HUES6 (cell line): ENCODE results near the gene DNAJC1.

Experiments used
- H3K27ac ChIP-seq: 2 replicates; pipeline ENCODE4 v1.7.0; 2013; ENCODE audit warnings: low read depth, mild to moderate bottlenecking, low read length, inconsistent platforms
- H3K27me3 ChIP-seq: 2 replicates; pipeline ENCODE4 v1.6.1; 2013; ENCODE audit warnings: low read length; ENCODE audit not compliant: control insufficient read depth, insufficient read depth
- H3K36me3 ChIP-seq: 2 replicates; pipeline ENCODE4 v1.6.1; 2013; ENCODE audit warnings: low read length; ENCODE audit not compliant: control insufficient read depth, insufficient read depth
- H3K4me1 ChIP-seq: 2 replicates; pipeline ENCODE4 v1.6.1; 2013; ENCODE audit warnings: low read length; ENCODE audit not compliant: control insufficient read depth, insufficient read depth
- H3K4me3 ChIP-seq: 2 replicates; pipeline ENCODE4 v1.5.1; 2013; ENCODE audit warnings: low read depth, low read length
- H3K9ac ChIP-seq: one replicate; pipeline ENCODE4 v1.6.1; 2013; ENCODE audit warnings: mild to moderate bottlenecking, low read length
- H3K9me3 ChIP-seq: 2 replicates; pipeline ENCODE4 v1.6.1; 2013; ENCODE audit warnings: low read depth, low read length; ENCODE audit not compliant: control insufficient read depth, insufficient read depth

Gene DNAJC1

GRCh38 chr10:21978191-21978862 lies 25.2 kb downstream of the DNAJC1 start:
- Histone ChIP-seq H3K4me3 (no peak overlapping the region), H3K27ac (peak overlapping the region; percentile 48; the same call in 1 of the 2 replicates), H3K36me3 (no peaks in the 10 kb centered on the region), H3K9me3 (no peaks in the 10 kb centered on the region), H3K27me3 (no peaks in the 10 kb centered on the region), H3K9ac (no peak overlapping the region), H3K4me1 (peaks cover 44% of the 10 kb centered on the region)

- H3K36me3 ChIP-seq = no peaks in the 10 kb centered on the region
- no peaks in the 10 kb centered on the region for H3K9me3 ChIP-seq
- peaks cover 41% of the 10 kb centered on the region for H3K4me1 ChIP-seq
- peak overlapping the region; percentile 1 for H3K9ac ChIP-seq
- H3K27me3 ChIP-seq = no peaks in the 10 kb centered on the region
- peak overlapping the region; percentile 30; the same call in 1 of the 2 replicates for H3K4me3 ChIP-seq
- peak overlapping the region; percentile 63 for H3K27ac ChIP-seq
Observed at GRCh38 chr10:21976739-21977138, 26.8 kb downstream of the DNAJC1 start.

GRCh38 chr10:21976280-21976679 lies 27.2 kb downstream of the DNAJC1 start:
- Histone ChIP-seq H3K4me3 (peak overlapping the region; percentile 30; the same call in 1 of the 2 replicates), H3K36me3 (no peaks in the 10 kb centered on the region), H3K27ac (peak overlapping the region; percentile 63), H3K9me3 (no peaks in the 10 kb centered on the region), H3K9ac (peak overlapping the region; percentile 1), H3K27me3 (no peaks in the 10 kb centered on the region), H3K4me1 (peaks cover 37% of the 10 kb centered on the region)

DNA sequence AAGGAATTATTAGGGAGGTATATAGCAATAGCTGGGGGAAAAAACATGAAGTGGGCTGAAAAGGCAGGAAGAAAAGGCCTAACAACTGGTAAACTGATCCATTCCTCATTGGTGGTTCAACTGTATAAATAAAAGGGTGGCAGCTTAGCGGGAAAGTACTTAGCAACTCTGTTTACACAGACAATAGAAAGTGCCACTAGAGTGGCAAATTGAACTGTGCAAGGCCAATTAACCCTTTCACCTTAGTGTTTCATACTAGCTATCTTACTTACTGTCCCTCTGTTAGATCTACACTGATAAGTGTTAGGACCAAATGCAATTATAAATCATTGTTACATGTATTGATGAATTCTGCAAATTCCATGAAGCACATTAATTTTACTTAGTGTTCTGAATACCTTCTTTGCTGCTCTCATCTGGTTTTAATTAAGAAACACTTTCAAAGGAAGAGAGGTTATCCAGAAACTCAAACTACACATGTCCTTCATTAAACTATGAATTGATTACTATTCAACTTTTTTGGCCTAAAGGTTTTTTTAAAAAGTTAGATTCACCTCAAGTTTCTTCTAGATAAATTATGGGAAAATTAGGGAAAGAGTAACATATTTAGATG lies 28.0 kb downstream of the DNAJC1 start:
- Histone ChIP-seq H3K4me3 (no peak overlapping the region), H3K9ac (no peak overlapping the region), H3K27me3 (no peaks in the 10 kb centered on the region), H3K4me1 (peaks cover 37% of the 10 kb centered on the region), H3K36me3 (no peaks in the 10 kb centered on the region), H3K27ac (no peak overlapping the region), H3K9me3 (no peaks in the 10 kb centered on the region)

- Histone ChIP-seq H3K36me3 (no peaks in the 10 kb centered on the region), H3K27me3 (no peaks in the 10 kb centered on the region), H3K9ac (no peak overlapping the region), H3K27ac (no peak overlapping the region), H3K4me1 (peaks cover 23% of the 10 kb centered on the region), H3K9me3 (no peaks in the 10 kb centered on the region), H3K4me3 (no peak overlapping the region)
Observed at GRCh38 chr10:21972584-21972983, 30.9 kb downstream of the DNAJC1 start.

GRCh38 chr10:21969326-21970287 lies 33.9 kb downstream of the DNAJC1 start:
- H3K27me3 ChIP-seq = no peaks in the 10 kb centered on the region
- no peak overlapping the region for H3K27ac ChIP-seq
- no peak overlapping the region for H3K9ac ChIP-seq
- H3K36me3 ChIP-seq = no peaks in the 10 kb centered on the region
- no peaks in the 10 kb centered on the region for H3K4me1 ChIP-seq
- H3K9me3 ChIP-seq = no peaks in the 10 kb centered on the region
- H3K4me3 ChIP-seq = no peak overlapping the region

DNA sequence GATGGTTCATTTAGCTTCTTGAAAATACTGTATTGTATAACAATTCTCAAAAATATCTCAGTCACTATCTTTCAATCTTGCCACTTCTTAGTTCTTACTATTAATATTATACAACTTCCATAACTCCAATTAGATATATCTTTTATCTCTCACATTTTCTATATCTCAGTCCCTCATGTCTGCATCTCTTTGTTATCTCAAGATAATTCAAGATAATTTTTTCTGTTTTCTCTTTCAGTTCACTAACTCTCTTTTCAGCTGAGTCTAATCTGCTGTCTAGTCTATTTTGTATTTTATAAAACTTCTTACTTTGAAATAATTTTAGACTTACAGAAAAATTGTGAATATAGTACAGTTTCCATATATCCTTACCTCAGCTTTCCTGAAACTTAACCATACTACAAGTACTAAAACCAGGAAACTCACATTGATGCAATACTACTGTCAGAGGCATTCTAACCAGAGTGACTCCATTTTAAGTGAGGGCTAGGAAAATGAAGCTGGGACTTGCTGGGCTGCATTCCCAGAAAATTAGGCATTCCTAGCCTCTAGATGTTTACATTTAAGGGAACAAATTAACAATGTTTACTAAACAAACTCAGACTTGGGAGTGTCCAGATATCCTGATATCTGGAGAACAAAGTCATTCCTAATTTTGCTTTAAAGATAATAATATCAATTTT lies 38.4 kb downstream of the DNAJC1 start:
- Histone ChIP-seq H3K4me3 (no peak overlapping the region), H3K27me3 (no peaks in the 10 kb centered on the region), H3K36me3 (no peaks in the 10 kb centered on the region), H3K9ac (no peak overlapping the region), H3K9me3 (no peaks in the 10 kb centered on the region), H3K4me1 (peaks cover 4% of the 10 kb centered on the region; the same call in 1 of the 2 replicates), H3K27ac (no peak overlapping the region)

- no peaks in the 10 kb centered on the region for H3K27me3 ChIP-seq
- H3K9ac ChIP-seq = no peak overlapping the region
- no peaks in the 10 kb centered on the region for H3K36me3 ChIP-seq
- peaks cover 4% of the 10 kb centered on the region; the same call in 1 of the 2 replicates for H3K4me1 ChIP-seq
- H3K9me3 ChIP-seq = no peaks in the 10 kb centered on the region
- no peak overlapping the region for H3K4me3 ChIP-seq
- no peak overlapping the region for H3K27ac ChIP-seq
Observed at GRCh38 chr10:21962358-21962757, 41.2 kb downstream of the DNAJC1 start.

DNA sequence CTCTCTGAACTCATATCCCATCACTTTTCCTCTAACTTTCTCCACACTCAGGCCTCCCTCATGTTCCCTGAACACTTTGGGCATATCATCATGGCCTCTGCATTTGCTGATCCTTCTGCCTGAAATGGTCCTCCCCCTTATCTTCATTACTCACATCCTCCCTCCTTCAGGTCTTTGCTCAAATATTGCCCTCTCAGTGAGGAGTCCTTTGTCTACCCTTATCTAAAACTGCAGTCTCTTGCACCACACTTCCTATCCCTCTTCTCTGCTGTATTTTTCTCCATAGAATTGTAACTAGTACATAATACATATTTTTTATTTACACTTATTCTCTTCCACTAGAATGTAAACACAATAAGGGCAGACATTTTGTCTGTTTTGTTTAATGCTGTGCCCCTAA lies 41.7 kb downstream of the DNAJC1 start:
- H3K27ac ChIP-seq = no peak overlapping the region
- no peak overlapping the region for H3K9ac ChIP-seq
- H3K4me1 ChIP-seq = peaks cover 4% of the 10 kb centered on the region; the same call in 1 of the 2 replicates
- no peaks in the 10 kb centered on the region for H3K9me3 ChIP-seq
- H3K27me3 ChIP-seq = no peaks in the 10 kb centered on the region
- no peaks in the 10 kb centered on the region for H3K36me3 ChIP-seq
- no peak overlapping the region for H3K4me3 ChIP-seq

DNA sequence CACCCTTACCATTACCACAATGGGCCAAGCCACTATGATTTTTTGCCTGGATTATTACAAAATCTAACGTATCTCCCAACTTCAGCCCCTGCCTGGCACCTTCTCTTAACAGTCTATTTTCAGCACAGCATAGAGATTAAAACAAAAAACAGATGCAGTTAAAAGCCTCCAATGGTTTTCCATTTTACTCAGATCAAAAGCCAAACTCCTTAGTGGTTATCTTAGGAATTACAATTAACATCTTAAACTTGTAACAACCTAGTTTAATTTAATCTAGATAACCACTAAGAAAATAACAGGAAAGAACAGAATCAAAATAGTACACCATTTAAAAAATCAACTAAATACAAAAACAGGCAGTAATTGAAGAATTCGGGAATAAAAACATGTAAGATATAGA lies 43.5 kb downstream of the DNAJC1 start:
- Histone ChIP-seq H3K9me3 (no peaks in the 10 kb centered on the region), H3K9ac (no peak overlapping the region), H3K36me3 (no peaks in the 10 kb centered on the region), H3K4me3 (no peak overlapping the region), H3K27ac (no peak overlapping the region), H3K4me1 (peaks cover 4% of the 10 kb centered on the region; the same call in 1 of the 2 replicates), H3K27me3 (no peaks in the 10 kb centered on the region)
